Mesodermal cell (in vitro differentiated cells): ENCODE results near the gene EYS.

Source experiments
- H3K27ac ChIP-seq: 2 replicates; pipeline ENCODE4 v1.7.0; 2013; ENCODE audit warnings: mild to moderate bottlenecking, low read depth, low read length, moderate library complexity; ENCODE audit not compliant: severe bottlenecking
- H3K36me3 ChIP-seq: 2 replicates; pipeline ENCODE4 v1.7.1; 2013; ENCODE audit warnings: mild to moderate bottlenecking, low read length, moderate library complexity; ENCODE audit not compliant: control insufficient read depth, insufficient read depth
- H3K4me1 ChIP-seq: one replicate; pipeline ENCODE4 v1.7.1; 2013; ENCODE audit warnings: mild to moderate bottlenecking, low read length; ENCODE audit not compliant: insufficient read depth, control insufficient read depth, poor library complexity, severe bottlenecking
- H3K4me3 ChIP-seq: 2 replicates; pipeline ENCODE4 v1.7.0; 2013; ENCODE audit warnings: low read length, control low read depth, mild to moderate bottlenecking; ENCODE audit not compliant: insufficient read depth, poor library complexity, severe bottlenecking; ENCODE audit errors: extremely low read depth
- H3K9me3 ChIP-seq: 2 replicates; pipeline ENCODE4 v1.7.1; 2013; ENCODE audit warnings: mild to moderate bottlenecking, low read length, moderate library complexity; ENCODE audit not compliant: control insufficient read depth
- WGBS, 2 experiments: methylation state at CpG; one replicate each; pipeline ENCODE4 v1.1.5; 2013; ENCODE audit warnings: missing lambda C conversion rate in 2 of 2; ENCODE audit not compliant: insufficient coverage in 2 of 2; 5-methylcytosine and 5-hydroxymethylcytosine counted together

EYS gene

DNA sequence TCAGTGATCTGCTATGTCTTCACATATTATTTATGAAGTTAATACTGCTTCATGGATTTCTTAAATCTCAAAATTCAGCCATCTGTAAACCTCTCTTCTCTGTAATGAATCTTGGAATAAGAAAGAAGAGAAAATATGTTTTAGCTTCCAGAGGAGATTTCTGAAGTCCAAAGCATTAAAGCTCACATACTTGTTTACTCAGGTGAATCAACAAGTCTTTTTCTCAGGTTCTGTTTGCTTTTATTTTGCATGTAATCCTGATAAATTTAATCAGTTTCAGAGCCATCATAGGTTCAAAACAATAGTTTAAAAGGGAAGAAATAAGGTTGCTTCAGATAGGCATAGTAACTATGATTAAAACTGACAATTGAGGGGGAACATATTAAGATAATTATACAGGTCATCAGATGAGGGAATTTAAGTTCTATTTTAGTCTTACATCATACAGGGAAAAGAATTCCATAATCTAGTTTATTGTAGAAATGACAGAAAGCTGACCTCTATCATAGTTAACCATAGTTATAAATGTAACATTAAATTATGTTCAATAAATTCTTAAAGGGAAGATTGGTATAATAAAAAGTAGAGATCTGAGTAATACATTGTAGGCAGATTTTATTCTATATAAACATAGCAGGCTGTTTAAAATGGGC is 716.2 kb downstream of the EYS start:
- Histone ChIP-seq H3K9me3 (no peaks in the 10 kb centered on the region), H3K4me3 (no peak overlapping the region), H3K36me3 (no peaks in the 10 kb centered on the region), H3K27ac (no peak overlapping the region), H3K4me1 (no peaks in the 10 kb centered on the region)

DNA sequence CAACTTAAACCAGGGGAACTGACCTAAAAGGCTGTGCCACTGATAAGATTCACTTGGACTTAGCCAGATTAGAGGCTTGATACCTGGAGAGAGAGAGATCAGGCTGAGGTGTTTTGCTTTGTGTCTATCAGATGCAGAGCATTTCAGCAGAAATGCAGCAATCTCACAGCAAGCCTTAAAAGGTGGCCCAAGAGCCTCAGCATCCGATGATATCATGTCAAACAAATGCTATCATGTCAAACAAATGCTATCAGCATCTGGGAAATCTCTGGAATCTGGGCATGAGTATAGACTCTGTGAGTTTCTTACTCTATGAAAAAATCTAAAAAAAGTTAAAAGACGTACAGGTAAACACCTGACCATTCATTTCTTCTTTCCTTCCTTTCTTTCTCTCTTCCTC is 718.9 kb downstream of the EYS start:
- Histone ChIP-seq H3K4me3 (no peak overlapping the region), H3K27ac (no peak overlapping the region), H3K36me3 (no peaks in the 10 kb centered on the region), H3K9me3 (no peaks in the 10 kb centered on the region), H3K4me1 (no peaks in the 10 kb centered on the region)
- 67 to 89% methylated on average over 1 of the region's 2 CpGs for WGBS, 2 experiments

DNA sequence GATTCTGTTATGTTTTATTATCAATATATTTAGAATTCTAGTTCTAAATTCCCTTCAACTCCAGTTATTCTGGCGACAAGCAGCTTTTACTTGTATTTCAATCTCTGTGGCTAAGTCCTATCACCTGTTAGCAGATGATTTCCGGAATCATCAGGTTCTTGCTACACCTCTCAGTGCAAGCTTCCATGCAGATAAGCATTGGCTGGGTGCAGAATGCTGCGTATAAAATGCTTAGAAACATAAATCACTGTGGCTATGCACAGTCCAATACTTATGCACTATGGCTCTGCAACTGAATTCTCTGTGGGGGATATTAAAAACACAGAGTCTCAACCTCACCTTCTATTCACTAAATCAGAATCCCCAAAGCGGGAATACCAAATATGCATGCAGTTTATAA is 720.0 kb downstream of the EYS start:
- Histone ChIP-seq H3K36me3 (no peaks in the 10 kb centered on the region), H3K4me3 (no peak overlapping the region), H3K27ac (no peak overlapping the region), H3K4me1 (no peaks in the 10 kb centered on the region), H3K9me3 (no peaks in the 10 kb centered on the region)
- WGBS, 2 experiments = 90% methylated on average over 2 of the region's 4 CpGs; no CpG with 5 or more reads in 1 of the 2 experiments

- no peak overlapping the region for H3K4me3 ChIP-seq
- H3K27ac ChIP-seq = no peak overlapping the region
- H3K4me1 ChIP-seq = no peaks in the 10 kb centered on the region
- WGBS, 2 experiments = 87% methylated on average over 2 of the region's 4 CpGs; no CpG with 5 or more reads in 1 of the 2 experiments
- no peaks in the 10 kb centered on the region for H3K9me3 ChIP-seq
- no peaks in the 10 kb centered on the region for H3K36me3 ChIP-seq
Observed at GRCh38 chr6:64985726-64986125, 721.3 kb downstream of the EYS start.

- Histone ChIP-seq H3K4me3 (no peak overlapping the region), H3K4me1 (no peaks in the 10 kb centered on the region), H3K36me3 (no peaks in the 10 kb centered on the region), H3K27ac (no peak overlapping the region), H3K9me3 (no peaks in the 10 kb centered on the region)
- no CpG with 5 or more reads among the region's 1 CpG for WGBS, 2 experiments
Observed at GRCh38 chr6:64984948-64985347, 722.1 kb downstream of the EYS start.

DNA sequence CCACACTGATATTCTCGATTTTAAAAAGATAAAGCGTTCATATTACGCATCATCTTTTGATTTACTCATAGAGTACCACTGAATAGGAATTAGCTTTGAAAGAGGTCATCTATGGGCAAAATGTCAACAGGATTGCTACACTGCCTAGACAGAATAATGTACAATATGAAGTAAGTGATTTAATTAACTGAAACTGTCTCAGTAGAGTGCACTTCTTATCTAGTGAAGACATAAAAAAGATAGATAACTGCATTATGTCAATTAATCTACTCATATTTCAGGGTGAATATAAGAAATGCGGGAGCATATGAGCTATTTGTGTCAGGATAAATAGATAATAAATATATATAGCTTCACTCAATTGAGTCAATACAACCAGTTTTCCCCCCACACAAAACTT is 723.9 kb downstream of the EYS start:
- no peak overlapping the region for H3K4me3 ChIP-seq
- H3K27ac ChIP-seq = no peak overlapping the region
- no peaks in the 10 kb centered on the region for H3K9me3 ChIP-seq
- WGBS, 2 experiments = 100% methylated on average over 1 of the region's 4 CpGs; no CpG with 5 or more reads in 1 of the 2 experiments
- no peaks in the 10 kb centered on the region for H3K4me1 ChIP-seq
- H3K36me3 ChIP-seq = no peaks in the 10 kb centered on the region

- H3K27ac ChIP-seq = no peak overlapping the region
- no peaks in the 10 kb centered on the region for H3K4me1 ChIP-seq
- no peak overlapping the region for H3K4me3 ChIP-seq
- WGBS, 2 experiments = no CpG with 5 or more reads among the region's 2 CpGs
- H3K9me3 ChIP-seq = no peaks in the 10 kb centered on the region
- H3K36me3 ChIP-seq = no peaks in the 10 kb centered on the region
Observed at GRCh38 chr6:64973142-64973541, 733.9 kb downstream of the EYS start.

DNA sequence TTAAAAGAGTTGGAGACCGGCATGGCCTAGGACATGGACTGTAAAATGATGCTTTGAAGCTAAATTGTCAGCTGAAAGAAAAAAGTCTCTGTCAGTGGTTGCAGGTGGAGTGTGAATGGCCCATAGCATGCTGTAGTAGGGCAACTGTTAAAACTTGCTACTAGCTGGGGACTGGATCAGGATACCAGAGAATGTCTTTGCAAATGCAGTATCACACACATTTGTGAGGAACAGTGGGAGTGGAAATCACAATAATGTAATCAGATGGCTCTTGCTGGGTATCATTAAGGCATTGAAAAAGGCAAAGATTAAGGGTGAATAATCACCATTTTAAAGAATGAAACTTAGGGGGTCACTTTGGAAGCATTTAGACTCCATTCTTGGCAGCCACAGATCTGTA is 737.9 kb downstream of the EYS start:
- no peak overlapping the region for H3K27ac ChIP-seq
- no peaks in the 10 kb centered on the region for H3K36me3 ChIP-seq
- 89 to 100% methylated on average over 1 of the region's 1 CpG for WGBS, 2 experiments
- no peak overlapping the region for H3K4me3 ChIP-seq
- no peaks in the 10 kb centered on the region for H3K9me3 ChIP-seq
- no peaks in the 10 kb centered on the region for H3K4me1 ChIP-seq

GRCh38 chr6:64955435-64955848 is 751.6 kb downstream of the EYS start:
- H3K4me1 ChIP-seq = no peaks in the 10 kb centered on the region
- no peaks in the 10 kb centered on the region for H3K36me3 ChIP-seq
- WGBS, 2 experiments = 96% methylated on average over 6 to 7 of the region's 7 CpGs
- no peak overlapping the region for H3K27ac ChIP-seq
- H3K9me3 ChIP-seq = no peaks in the 10 kb centered on the region
- H3K4me3 ChIP-seq = no peak overlapping the region

DNA sequence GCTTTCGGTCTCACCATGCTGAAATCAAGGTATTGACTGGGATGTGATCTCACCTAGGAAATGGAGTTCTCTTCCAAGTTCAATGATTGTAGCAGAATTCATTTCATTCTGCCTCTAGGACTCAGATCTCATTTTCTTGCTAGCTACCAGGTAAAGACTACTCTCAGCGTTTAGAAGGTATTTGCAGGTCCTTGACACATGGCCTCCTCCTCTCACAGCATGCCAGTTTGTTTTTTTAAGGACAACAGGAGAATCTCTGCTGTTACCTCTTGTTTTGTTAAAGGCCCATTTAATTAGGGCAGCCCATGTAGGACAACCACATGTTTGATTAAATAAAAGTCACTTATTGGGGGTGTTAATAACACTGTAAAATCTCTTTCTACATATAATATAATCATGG is 757.8 kb downstream of the EYS start:
- Histone ChIP-seq H3K4me1 (no peaks in the 10 kb centered on the region), H3K36me3 (no peaks in the 10 kb centered on the region), H3K9me3 (no peaks in the 10 kb centered on the region), H3K4me3 (no peak overlapping the region), H3K27ac (no peak overlapping the region)
- WGBS, 2 experiments = 9 to 100% methylated on average over 1 of the region's 2 CpGs

DNA sequence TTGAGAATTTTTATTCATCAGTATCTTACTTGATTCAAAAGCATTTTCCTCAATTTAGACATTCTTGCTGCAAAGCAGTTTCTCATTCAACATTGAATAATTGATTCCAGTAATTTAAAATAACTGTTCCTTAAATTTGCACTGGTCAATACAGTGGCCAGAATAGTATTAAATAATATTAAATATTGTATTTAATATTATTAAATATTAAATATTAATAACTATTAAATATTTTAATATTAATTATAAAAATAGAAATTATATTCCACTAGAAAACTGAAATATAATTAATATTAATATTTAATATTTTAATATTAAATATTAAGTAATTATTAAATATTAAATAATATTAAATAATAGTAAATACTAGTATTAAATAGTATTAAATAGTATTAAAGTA is 758.8 kb downstream of the EYS start:
- H3K4me1 ChIP-seq = no peaks in the 10 kb centered on the region

More for the DNA sequence above, 758.8 kb downstream of the EYS start:
- Histone ChIP-seq H3K4me3 (no peak overlapping the region), H3K36me3 (no peaks in the 10 kb centered on the region), H3K9me3 (no peaks in the 10 kb centered on the region), H3K27ac (no peak overlapping the region)
